Left kidney (tissue), 2 donors: ENCODE measurements around the gene ANXA4. TPM values are rescaled to one million over a fixed set of nuclear protein-coding genes. Genes with fewer than 3 reads are reported as not detected.
"Not testable (repeated sequence)": the region's sequence is repeated elsewhere in the genome, so short reads cannot be mapped to it uniquely, and the experiment has no call there.

ENCODE experiments used
- DNase-seq: peaks from one replicate; pipeline ENCODE4 v3.0.0-alpha.2; 2013
- polyA plus RNA-seq: library from polyadenylated mRNA; unstranded; fragments of 120-200 nt; gene quantifications from one replicate; pipeline ENCODE4 v1.2.1, GENCODE V29; 2013; ENCODE audit not compliant: insufficient read length

ANXA4 gene
- polyA plus RNA-seq, 1 donor, result 201 TPM

GRCh38 chr2:69750246-69750645 is 8.3 kb downstream of the ANXA4 start:
- no peak for DNase-seq

DNA sequence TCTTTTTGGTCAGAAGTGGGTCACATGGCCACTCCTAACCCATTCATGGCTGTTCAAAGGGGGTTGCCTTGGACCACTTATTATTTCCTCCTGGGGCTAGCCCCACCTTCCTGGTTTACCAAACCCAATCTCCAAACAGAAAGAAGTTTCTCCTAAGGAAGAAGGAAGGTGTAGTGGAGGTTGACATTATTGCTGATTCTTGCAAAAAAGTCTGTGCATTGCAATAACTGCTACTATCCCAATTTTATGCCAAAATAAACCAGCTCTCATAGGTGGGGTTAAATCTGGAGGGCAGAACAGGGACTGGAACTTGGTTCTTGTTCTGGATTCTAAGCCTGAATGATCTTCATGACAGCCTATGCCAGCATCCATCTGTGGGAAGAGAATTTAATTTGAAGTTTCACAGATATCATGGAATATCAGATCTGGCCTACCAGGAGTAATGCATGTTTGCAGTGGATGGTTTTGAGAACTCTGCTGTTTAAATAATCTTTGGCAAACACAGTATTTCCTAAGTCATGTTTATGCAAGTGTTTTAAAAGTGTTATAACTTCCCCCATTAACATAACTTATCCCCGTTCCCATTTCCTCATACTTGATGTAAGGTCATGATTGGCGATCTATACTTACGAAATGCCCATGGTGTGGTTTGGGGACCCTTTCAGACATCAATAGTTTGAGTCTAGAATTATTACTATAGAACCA is 11.9 kb downstream of the ANXA4 start:
- DNase-seq, result no peak

DNA sequence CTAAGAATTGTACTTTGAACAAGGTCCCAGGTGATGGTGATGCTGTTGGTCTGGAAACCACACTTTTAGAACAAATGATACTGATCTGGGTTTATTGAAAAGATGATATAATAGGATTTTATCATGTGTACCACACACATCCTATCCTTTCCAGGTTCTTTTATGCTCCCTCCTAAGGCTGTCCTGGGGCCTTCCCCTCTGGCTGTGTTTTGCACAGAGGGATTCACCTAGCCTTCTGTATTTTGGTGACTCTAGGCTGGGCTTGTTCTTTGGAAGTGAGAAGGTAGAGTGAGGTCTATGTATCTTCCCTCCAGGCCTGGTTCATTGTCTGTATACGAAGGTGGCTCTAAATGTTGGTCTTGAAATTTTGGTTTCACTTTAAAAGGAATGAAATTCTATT is 12.7 kb downstream of the ANXA4 start:
- DNase-seq, result no peak

DNA sequence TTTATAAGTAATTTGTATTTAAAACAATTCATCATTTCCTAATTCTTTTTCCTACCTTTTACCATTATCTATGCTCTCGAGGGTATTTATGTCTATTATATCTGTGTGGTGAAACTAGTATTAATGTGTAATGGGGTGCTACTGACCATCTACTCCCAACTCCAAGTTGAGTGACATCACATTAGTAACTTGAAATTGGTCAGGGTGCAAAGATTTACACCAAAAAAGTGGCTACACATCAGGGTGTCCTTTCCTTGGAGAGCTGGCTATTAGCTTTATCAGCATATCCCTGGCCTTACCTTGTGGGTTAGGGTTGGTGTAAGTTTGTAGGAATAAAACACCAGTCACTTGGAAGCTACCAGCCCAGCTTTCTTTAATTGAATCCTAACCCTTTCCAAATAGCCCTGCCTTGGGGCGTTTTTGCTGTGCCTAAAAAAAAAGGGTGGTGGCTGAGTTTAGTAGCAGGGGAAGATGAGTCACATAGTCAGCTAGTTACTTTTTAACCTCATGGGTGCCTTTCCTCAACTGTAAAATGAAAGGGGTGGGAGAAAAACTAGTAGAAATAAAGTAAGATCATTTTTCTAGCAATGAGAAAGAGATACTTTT is 14.0 kb downstream of the ANXA4 start:
- no peak for DNase-seq

- no peak for DNase-seq
Observed at GRCh38 chr2:69762025-69762424, 20.1 kb downstream of the ANXA4 start.

DNA sequence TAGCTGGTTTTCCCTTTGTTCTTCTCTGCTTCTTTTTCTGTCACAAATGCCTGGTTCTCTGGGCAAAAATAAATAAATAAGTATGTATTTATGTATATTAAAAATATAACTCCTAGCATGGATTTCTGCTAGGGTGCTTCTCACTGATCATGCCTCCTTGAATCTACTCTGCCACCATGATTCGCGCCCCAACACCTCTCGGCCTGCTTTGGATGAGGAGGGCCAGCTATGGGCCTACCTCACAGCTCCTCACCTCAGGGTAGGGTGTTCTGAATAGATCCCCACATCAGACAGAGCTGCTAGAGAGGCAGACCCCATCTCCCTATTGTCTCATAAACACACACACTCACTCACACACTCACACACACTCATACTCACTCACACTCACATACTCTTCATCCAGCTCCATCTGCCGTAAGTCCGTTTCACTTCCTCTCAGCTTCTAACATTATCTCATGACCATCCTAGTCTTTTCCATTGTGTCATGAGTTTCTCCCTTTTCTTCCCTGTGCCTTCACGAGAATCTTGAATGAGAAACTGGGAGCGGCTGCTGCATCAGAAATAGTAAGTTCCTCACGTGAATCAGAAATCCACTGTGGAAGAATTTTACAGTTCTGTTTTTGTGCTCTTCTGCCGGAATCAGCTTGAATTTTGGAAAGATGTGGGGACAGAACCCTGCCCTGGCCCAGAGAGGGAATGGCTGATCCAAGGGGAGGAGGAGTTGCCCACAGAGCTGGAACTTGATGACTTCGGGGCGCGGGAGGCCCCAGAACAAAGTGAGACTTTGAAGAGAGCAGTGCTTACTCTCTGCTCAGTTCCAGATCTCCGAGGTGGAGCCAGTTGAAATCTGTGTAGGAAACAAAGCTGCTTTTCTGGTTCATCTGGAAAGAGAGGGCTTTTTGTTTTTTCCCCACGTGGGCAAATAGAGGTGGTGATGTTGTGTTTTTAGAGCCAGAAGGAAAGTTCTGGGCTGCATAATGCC is 20.9 kb downstream of the ANXA4 start:
- DNase-seq, result no peak

GRCh38 chr2:69763831-69764230 is 21.9 kb downstream of the ANXA4 start:
- not testable (repeated sequence) for DNase-seq

DNA sequence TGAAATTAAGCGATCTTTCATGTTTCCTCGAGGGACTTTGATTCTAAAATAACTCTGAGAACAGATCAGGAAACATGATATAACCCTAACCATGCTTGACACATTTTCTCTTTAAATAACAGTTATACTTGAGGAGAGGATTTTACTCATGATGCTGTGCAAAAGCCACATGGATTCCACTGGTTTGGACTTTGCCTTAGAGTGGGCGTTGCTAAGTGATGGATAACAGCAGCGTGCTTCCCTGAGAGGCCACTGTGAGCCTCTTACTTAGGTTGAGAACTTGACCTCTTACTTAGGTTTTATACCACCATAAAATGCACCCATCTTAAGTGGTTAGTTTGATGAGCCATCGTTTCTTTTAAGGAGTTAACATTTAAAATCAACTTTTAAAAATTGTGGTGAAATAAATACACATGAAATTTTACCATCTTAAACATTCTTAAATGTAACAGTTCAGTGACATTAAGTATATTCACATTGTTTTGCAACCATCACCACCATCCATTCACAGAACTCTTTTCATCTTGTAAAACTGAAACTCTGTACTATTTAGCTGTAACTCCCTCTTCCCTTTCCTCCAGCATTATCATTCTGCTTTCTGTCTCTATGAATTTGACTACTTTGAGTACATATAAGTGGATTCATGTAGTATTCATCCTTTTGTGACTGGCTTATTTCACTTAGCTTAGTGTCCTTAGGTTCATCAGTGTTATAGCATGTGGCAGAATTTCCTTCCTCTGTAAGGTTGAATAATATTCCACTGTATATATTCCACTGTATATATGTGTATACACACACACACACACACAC is 22.6 kb downstream of the ANXA4 start:
- no peak for DNase-seq

GRCh38 chr2:69765096-69765380 is 23.1 kb downstream of the ANXA4 start:
- no peak for DNase-seq

GRCh38 chr2:69766014-69766413 is 24.1 kb downstream of the ANXA4 start:
- DNase-seq, result no peak

DNA sequence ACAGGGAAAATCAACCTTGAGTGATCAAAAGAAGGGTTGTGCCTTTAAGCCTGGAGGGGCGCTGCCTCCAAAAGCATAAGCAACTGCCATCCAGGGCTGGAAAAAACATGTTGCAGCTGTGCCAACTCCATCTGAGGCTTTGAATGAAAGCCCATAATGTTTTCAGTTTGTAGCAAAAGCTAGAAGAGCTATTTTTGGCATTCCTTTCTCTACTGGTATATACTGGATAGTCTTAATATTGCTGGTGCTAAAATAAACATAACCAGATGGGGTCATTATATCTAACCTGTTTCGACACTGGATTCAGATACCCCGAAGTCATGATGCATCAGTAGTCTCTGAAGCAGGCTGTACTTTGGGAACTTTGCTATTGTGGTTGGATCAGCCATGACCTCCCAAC is 25.1 kb downstream of the ANXA4 start:
- DNase-seq, result no peak

GRCh38 chr2:69768235-69768634 is 26.3 kb downstream of the ANXA4 start:
- DNase-seq, result no peak

- no peak for DNase-seq
Observed at GRCh38 chr2:69768789-69769188, 26.9 kb downstream of the ANXA4 start.

DNA sequence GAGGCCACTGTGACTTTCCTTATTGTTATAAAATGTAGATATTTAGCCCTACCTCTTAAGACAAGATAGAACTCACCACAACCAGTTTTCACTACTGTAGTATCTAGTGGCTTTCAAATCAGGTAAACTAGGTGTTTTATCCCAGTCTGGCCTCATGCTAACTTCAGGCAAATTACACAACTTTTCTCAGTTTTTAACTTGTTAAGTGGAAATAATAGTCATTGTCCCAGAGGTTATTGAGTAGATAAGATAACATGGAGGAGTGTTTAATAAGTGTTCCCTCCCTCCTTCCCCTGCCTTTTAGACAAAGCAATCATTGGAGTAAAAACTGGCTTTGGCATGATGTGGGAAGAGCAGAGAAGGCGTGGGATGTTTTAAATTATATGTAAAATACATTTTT is 27.3 kb downstream of the ANXA4 start:
- DNase-seq, result no peak

- DNase-seq, result no peak
Observed at GRCh38 chr2:69770193-69770702, 28.3 kb downstream of the ANXA4 start.

- no peak for DNase-seq
Observed at GRCh38 chr2:69770747-69771146, 28.8 kb downstream of the ANXA4 start.

DNA sequence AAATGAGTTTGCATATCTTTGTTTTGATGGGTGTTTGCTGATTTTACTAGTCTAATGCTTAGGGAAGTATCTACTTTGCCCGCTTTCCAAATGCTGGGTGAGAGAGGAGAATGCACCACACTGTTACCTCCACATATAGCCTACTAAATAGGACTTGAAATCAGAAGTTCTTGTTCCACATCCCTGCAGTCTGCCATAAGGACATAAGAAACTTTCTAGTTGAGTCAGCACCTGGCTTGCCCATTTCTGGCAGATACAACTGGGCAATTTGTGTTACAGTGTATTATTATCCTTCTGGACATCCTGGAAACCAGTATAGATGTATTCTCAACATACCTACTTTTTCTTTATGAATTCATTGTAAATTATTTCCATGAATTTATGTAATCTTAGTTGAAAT is 29.5 kb downstream of the ANXA4 start:
- no peak for DNase-seq

GRCh38 chr2:69773206-69773605 is 31.3 kb downstream of the ANXA4 start:
- no peak for DNase-seq

DNA sequence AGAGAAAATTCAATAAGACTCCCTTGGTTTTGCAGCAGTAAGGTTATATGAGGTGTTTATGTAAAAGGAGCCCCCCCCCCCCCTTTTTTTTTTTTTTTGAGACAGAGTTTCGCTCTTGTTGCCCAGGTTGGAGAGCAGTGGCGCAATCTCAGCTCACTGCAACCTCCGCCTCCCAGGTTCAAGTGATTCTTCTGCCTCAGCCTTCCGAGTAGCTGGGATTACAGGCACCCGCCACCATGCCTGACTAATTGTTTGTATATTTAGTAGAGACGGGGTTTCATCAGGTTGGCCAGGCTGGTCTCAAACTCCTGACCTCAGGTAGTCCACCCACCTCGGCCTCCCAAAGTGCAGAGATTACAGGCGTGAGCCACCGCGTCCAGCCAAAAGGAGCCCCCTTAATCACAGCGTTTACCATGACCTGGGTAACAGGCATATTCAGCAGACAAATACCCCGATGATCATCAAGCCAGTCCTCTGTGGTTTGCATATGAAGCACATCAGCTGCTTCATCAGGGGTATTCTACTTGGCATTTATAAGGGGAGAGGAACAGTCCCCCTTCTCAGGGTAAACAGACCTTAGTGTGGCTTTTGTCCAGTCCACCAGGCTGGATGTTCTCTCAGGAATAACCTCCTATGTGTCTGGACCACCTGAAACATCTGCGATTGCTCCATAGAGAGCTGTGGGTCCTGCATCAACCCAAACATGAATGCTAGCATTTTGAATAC is 32.5 kb downstream of the ANXA4 start:
- not testable (repeated sequence) for DNase-seq

DNA sequence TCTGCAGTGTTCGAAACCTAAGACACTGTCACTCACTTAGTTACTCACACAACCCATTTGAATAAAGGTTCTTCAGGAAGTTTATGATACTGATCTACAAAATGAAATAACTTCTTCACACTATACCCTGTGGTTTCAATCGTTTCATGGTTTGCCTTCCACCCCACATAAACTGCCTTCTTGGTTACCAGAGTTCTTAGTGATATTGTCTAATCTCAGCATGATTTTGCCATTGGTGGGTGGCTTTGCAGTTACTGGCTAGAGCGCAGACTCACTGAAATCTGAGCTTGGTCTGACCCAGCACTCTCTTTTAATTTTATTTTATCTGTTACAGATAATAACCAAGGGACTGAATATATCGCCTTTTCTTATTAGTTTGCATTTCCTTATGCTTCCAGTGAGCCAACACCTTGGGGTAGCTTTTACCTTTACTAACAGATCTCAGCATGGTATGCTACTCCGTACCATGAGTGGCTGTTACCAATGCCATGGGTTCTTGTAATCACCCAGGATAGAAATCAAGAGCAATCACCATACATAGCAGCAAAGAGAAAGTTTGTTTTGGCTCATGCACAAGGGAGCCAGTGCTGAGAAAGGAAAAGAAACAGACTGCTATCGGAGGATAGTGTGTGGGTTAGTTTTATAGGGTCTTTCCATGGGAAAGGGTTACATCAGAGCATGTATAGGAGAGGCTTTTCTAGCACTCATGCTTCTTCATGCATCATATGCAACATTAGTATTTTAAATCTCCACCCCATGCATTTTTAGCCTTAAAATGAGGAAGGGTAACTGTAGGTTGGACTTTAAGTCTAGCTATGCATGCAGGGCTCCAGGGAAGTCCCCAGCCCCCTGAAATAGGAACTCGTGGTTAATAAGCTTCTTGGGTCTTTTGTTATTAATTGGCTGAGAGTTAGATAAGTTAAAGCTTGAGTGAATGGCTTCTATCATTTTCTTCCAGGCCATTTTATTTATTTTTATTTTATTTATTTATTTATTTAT is 33.3 kb downstream of the ANXA4 start:
- no peak for DNase-seq
